Fibroblast of gingiva (primary cell): Measurements from ENCODE around the gene SBF1.

Experiments
- DNase-seq: peaks from one replicate; pipeline ENCODE4 v3.0.0-alpha.2; 2011; ENCODE audit warnings: low read depth

The SBF1 gene

GRCh38 chr22:50396751-50397370 lies 78.0 kb downstream of the SBF1 start:
- DNase-seq = no peak
